GM10266 (cell line): ENCODE data around the gene LGALS1.

Experiments
- DNase-seq: peaks from one replicate; pipeline ENCODE4 v3.0.0; 2012; ENCODE audit errors: extremely low spot score
- TF ChIP-seq, protein P1 (sequence below): IDR thresholded peaks from 2 replicates; pipeline ENCODE4 v1.5.1; 2012; ENCODE audit warnings: mild to moderate bottlenecking, low read depth; ENCODE audit not compliant: control insufficient read depth, insufficient read depth; ENCODE audit errors: missing control alignments

The LGALS1 gene

DNA sequence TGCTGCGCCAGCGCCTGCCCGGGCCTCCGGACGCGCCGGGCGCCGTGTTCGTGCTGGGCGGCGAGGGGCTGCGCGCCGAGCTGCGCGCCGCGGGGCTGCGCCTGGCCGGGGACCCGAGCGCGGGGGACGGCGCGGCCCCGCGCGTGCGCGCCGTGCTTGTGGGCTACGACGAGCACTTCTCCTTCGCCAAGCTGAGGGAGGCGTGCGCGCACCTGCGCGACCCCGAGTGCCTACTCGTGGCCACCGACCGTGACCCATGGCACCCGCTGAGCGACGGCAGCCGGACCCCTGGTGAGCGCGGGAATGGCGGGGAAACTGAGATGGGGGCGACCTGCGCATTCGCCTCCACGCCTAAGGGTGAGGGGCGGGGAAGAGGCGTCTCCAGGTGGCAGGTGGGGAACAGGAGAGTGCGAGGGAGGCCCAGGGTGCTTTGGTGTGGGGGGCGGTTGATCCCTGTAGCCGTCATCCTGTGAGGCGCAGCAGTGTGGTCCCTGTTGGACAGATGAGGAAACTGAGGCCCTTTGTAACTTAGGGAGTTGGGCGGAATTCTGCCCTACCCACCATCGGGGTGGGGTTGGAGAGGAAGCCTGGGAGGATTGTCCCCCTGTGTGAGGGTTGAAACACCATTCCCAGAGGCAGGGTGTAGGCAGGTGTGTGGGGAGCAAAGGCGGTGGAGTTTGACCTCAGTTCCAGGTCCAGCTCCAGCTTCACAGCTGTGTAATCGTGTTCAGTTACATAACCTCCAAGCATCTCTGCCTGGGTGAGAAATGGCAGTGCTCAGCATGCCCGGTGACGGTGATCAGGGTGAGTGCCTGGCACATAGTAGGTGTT is 16.2 kb upstream of the LGALS1 start:
- TF ChIP-seq, protein P1, sequence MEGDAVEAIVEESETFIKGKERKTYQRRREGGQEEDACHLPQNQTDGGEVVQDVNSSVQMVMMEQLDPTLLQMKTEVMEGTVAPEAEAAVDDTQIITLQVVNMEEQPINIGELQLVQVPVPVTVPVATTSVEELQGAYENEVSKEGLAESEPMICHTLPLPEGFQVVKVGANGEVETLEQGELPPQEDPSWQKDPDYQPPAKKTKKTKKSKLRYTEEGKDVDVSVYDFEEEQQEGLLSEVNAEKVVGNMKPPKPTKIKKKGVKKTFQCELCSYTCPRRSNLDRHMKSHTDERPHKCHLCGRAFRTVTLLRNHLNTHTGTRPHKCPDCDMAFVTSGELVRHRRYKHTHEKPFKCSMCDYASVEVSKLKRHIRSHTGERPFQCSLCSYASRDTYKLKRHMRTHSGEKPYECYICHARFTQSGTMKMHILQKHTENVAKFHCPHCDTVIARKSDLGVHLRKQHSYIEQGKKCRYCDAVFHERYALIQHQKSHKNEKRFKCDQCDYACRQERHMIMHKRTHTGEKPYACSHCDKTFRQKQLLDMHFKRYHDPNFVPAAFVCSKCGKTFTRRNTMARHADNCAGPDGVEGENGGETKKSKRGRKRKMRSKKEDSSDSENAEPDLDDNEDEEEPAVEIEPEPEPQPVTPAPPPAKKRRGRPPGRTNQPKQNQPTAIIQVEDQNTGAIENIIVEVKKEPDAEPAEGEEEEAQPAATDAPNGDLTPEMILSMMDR, result no peak
- peak; percentile 54 for DNase-seq

DNA sequence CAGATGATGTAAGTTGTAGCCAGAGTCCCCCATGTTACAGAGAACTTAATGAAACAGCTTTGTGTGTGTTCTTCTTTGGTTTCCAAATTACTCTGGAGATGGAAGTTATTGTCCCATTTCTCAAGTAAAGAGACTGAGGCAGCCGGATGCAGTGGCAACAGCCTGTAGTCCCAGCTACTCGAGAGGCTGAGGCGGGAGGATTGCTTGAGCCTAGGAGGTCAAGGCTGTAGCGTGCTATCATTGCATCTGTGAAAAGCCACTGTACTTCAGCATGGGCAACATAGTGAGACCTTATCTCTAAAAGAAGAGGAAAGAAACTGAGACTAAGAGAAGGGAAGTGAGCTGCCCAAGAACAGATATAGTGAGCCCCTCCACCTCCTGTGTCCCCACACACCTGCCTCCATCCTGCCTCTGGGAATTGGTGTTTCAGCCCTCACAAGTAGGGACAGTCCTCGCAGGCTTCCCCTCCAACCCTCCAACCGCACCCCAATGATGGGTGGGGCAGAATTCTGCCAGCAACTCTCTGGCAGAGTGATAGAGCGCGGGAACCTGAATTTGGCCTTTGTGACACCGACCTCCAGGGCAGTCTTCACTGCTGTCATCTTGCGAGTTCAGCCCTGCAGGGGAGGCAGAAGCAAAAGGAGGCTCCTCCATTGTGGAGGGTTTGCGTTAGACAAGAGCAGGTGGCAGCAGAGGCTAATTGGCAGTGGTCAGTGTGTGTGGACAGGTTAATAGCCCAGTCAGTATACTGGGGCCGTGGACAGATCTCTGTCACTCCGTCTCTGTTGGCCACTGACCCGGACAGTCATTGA is 15.3 kb upstream of the LGALS1 start:
- DNase-seq, result no peak
- TF ChIP-seq, protein P1, result no peak

GRCh38 chr22:37660709-37661045 is 14.8 kb upstream of the LGALS1 start:
- no peak for DNase-seq
- TF ChIP-seq, protein P1, result no peak

DNA sequence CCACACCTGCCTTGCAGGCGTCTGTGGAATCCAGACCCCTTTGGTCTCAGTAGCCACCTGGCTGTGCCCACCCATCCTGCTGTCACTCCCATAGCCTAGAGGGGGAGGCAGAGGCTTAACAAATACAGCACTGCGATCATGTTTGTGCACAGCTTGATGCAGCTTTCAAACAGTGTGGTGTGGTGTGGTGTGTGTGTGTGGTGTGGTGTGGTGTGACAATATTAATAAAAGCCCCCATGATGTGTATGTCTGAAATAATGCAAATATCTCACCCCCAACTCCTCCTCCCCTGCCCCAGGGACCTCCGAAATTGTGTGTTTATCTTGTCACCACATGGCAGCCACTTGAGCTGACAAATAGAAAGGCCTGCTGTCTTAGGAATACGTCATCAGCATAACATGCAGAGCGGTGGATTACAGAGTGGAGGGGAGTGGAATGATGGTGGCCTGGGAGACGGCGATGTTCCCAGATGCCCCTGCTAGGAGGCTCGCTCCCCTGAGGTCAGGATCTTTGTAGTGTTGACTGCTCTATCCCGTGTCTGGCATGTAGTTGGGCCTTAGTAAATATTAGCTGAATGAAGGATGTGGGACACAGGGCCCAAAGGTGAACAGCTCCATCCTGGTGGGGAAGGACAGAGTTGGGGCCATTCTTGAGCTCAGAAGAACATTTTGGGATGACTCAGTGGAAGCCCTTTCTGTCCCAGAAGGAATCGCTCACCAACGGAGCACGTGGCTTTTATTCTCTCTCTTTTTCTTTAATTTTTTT is 14.1 kb upstream of the LGALS1 start:
- no peak for DNase-seq
- TF ChIP-seq, protein P1, result peak; percentile 70

DNA sequence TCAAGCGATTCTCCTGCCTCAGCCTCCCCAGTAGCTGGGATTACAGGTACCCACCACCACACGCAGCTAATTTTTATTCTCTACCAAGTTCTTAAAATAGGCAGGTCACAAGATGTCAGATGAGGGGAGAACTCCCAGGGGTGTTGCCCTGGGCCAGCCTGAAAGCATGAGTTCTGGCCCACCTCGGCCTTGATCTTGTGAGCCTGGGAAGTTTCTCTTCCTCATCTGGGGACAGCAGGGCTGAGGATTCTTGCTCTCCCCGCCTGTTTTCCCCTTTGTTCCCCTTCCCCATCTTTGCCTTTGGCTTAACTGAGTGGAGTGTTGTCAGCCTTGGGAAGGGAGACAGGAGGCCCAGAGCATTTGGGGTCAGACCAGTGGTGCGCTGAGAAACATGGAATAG is 13.4 kb upstream of the LGALS1 start:
- TF ChIP-seq, protein P1, result no peak
- no peak for DNase-seq

DNA sequence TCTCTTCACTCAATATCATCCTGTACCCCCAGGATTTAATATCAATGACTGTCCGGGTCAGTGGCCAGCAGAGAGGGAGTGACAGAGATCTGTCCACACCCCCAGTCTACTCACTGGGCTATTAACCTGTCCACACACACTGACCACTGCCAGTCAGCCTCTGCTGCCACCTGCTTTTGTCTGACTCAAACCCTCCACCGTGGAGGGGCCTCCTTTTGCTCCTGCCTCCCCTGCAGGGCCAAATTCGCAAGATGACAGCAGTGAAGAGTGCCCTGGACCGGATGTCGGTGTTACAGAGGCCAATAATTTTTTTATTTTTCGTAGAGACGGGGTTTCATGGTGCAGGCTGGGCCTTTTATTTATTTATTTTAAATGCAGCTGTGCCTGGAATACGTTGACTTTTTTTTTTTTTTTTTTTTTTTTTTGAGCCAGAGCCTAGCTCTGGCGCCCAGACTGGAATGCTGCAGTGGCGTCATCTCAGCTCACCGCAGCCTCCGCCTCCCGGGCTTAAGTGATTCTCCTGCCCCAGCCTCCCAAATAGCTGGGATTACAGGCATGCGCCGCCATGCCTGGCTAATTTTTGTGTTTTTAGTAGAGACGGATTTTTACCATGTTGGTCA is 11.8 kb upstream of the LGALS1 start:
- TF ChIP-seq, protein P1, result no peak
- no peak for DNase-seq
